Activated CD4-positive, alpha-beta memory T cell treated with anti-CD3 and anti-CD28 coated beads for 36 hours (primary cell): ENCODE data around the gene NPAS2. TPM values are rescaled to one million over a fixed set of nuclear protein-coding genes. Genes with fewer than 3 reads are reported as not detected.

ENCODE experiments used
- CTCF ChIA-PET: fragments of 350-600 bp; sonication (Branson Sonifier 250); formaldehyde crosslinking; loops from one replicate; lab custom pipeline; 2021; ENCODE audit warnings: antibody characterized with exemption, inconsistent platforms; lab: Charles Lee
- POLR2A ChIA-PET: fragments of 350-600 bp; sonication (Branson Sonifier 250); formaldehyde crosslinking; loops from one replicate; lab custom pipeline; 2021; ENCODE audit warnings: antibody characterized with exemption; lab: Charles Lee
- DNase-seq: peaks from one replicate; pipeline ENCODE4 v3.0.0-alpha.2; 2020
- H3K27ac Mint-ChIP-seq: one replicate; pipeline ENCODE4 v1.8.0; 2021; ENCODE audit warnings: mixed read lengths
- H3K27me3 Mint-ChIP-seq: one replicate; pipeline ENCODE4 v1.8.0; 2021; ENCODE audit warnings: mixed read lengths
- H3K36me3 Mint-ChIP-seq: one replicate; pipeline ENCODE4 v1.8.0; 2021; ENCODE audit warnings: mixed read lengths
- H3K4me1 Mint-ChIP-seq: one replicate; pipeline ENCODE4 v1.8.0; 2021; ENCODE audit warnings: low read depth, mixed read lengths
- H3K4me3 Mint-ChIP-seq: one replicate; pipeline ENCODE4 v1.8.0; 2021; ENCODE audit warnings: mild to moderate bottlenecking, mixed read lengths
- H3K9me3 Mint-ChIP-seq: one replicate; pipeline ENCODE4 v1.8.0; 2021; ENCODE audit warnings: mixed read lengths
- intact Hi-C: fragments of 100-400 bp; cut with micrococcal nuclease; formaldehyde crosslinking; loops from one replicate; pipeline ENCODE4 v1.15.1; 2023
- total RNA-seq, 2 experiments: library from RNA; stranded (reverse); gene quantifications; one replicate each; pipeline ENCODE4 v1.2.3, GENCODE V29; 2021

NPAS2 gene
- total RNA-seq, 2 experiments from 2014 or later = 1.4 to 2.3 TPM

GRCh38 chr2:100814453-100814852 lies 5.5 kb upstream of the NPAS2 start:
- CTCF ChIA-PET = interaction anchor here (1.0 kb wide), 1 partner anchor 205 kb away, joined by 3 read pairs; no protein-coding TSS in a partner anchor
- H3K4me1 Mint-ChIP-seq = peaks cover 18% of the 10 kb centered on the region
- DNase-seq = no peak
- no peaks in the 10 kb centered on the region for H3K9me3 Mint-ChIP-seq
- peaks cover 17% of the 10 kb centered on the region for H3K27me3 Mint-ChIP-seq
- intact Hi-C loops = loop anchor here (10.0 kb wide), 3 partner anchors 60 to 230 kb away; no protein-coding TSS in a partner anchor
- no peak overlapping the region for H3K4me3 Mint-ChIP-seq
- POLR2A ChIA-PET = interaction anchor here (1.0 kb wide), 1 partner anchor 62 kb away, joined by 5 read pairs; no protein-coding TSS in a partner anchor
- H3K27ac Mint-ChIP-seq = no peak overlapping the region
- H3K36me3 Mint-ChIP-seq = no peaks in the 10 kb centered on the region

GRCh38 chr2:100817388-100817985 lies 2.5 kb upstream of the NPAS2 start:
- H3K27me3 Mint-ChIP-seq = peaks cover 26% of the 10 kb centered on the region
- ChIA-PET CTCF (no interaction called here), POLR2A (no interaction called here)
- H3K27ac Mint-ChIP-seq = no peak overlapping the region
- peaks cover 19% of the 10 kb centered on the region for H3K4me1 Mint-ChIP-seq
- no peak overlapping the region for H3K4me3 Mint-ChIP-seq
- no peaks in the 10 kb centered on the region for H3K9me3 Mint-ChIP-seq
- no peak for DNase-seq
- intact Hi-C loops = loop anchor here (10.0 kb wide), 3 partner anchors 63 to 233 kb away; no protein-coding TSS in a partner anchor
- no peaks in the 10 kb centered on the region for H3K36me3 Mint-ChIP-seq

- POLR2A ChIA-PET = no interaction called here
- Mint-ChIP-seq H3K4me1 (peaks cover 19% of the 10 kb centered on the region), H3K9me3 (no peaks in the 10 kb centered on the region), H3K4me3 (no peak overlapping the region), H3K27me3 (peaks cover 33% of the 10 kb centered on the region), H3K36me3 (no peaks in the 10 kb centered on the region), H3K27ac (no peak overlapping the region)
- CTCF ChIA-PET = interaction anchor here (1.2 kb wide), 1 partner anchor 208 kb away, joined by 3 read pairs; no protein-coding TSS in a partner anchor
- no peak for DNase-seq
- intact Hi-C loops = loop anchor here (10.0 kb wide), 3 partner anchors 63 to 233 kb away; no protein-coding TSS in a partner anchor
These were observed 1.8 kb upstream of the NPAS2 start for GRCh38 chr2:100818003-100818605.

GRCh38 chr2:100818606-100819369 lies 1.2 kb upstream of the NPAS2 start:
- Mint-ChIP-seq H3K36me3 (no peaks in the 10 kb centered on the region), H3K27ac (no peak overlapping the region), H3K9me3 (no peaks in the 10 kb centered on the region), H3K4me3 (peak overlapping the region; percentile 61), H3K4me1 (peaks cover 13% of the 10 kb centered on the region), H3K27me3 (peaks cover 38% of the 10 kb centered on the region)
- ChIA-PET CTCF (interaction anchor here (0.9 to 1.2 kb wide), 2 partner anchors 176 to 209 kb away, joined by 3 to 4 read pairs; no protein-coding TSS in a partner anchor), POLR2A (no interaction called here)
- intact Hi-C loops = loop anchor here (10.0 kb wide), 3 partner anchors 64 to 234 kb away; no protein-coding TSS in a partner anchor
- peak; percentile 21 for DNase-seq

- H3K27me3 Mint-ChIP-seq = peaks cover 41% of the 10 kb centered on the region
- no peak overlapping the region for H3K4me3 Mint-ChIP-seq
- H3K27ac Mint-ChIP-seq = no peak overlapping the region
- no peak for DNase-seq
- intact Hi-C loops = no loop called here
- POLR2A ChIA-PET = interaction anchor here (0.5 kb wide), 1 partner anchor 14 kb away, joined by 3 read pairs; no protein-coding TSS in a partner anchor
- no peaks in the 10 kb centered on the region for H3K9me3 Mint-ChIP-seq
- H3K4me1 Mint-ChIP-seq = peaks cover 4% of the 10 kb centered on the region
- no peaks in the 10 kb centered on the region for H3K36me3 Mint-ChIP-seq
- CTCF ChIA-PET = no interaction called here
These were observed 259 bp downstream of the NPAS2 start for GRCh38 chr2:100820273-100820522.

GRCh38 chr2:100820523-100821254 lies 750 bp downstream of the NPAS2 start:
- intact Hi-C loops = no loop called here
- Mint-ChIP-seq H3K4me1 (peaks cover 4% of the 10 kb centered on the region), H3K27me3 (peaks cover 41% of the 10 kb centered on the region), H3K27ac (no peak overlapping the region), H3K4me3 (peak overlapping the region; percentile 44), H3K9me3 (no peaks in the 10 kb centered on the region), H3K36me3 (no peaks in the 10 kb centered on the region)
- ChIA-PET CTCF (no interaction called here), POLR2A (interaction anchor here (0.5 kb wide), 1 partner anchor 14 kb away, joined by 3 read pairs; no protein-coding TSS in a partner anchor)
- no peak for DNase-seq

GRCh38 chr2:100821255-100821910 lies 1.4 kb downstream of the NPAS2 start:
- no peak overlapping the region for H3K27ac Mint-ChIP-seq
- intact Hi-C loops = no loop called here
- H3K4me1 Mint-ChIP-seq = peaks cover 4% of the 10 kb centered on the region
- no peaks in the 10 kb centered on the region for H3K9me3 Mint-ChIP-seq
- ChIA-PET CTCF (no interaction called here), POLR2A (no interaction called here)
- peak overlapping the region; percentile 44 for H3K4me3 Mint-ChIP-seq
- peaks cover 38% of the 10 kb centered on the region for H3K27me3 Mint-ChIP-seq
- no peaks in the 10 kb centered on the region for H3K36me3 Mint-ChIP-seq
- no peak for DNase-seq

- Mint-ChIP-seq H3K4me3 (no peak overlapping the region), H3K36me3 (no peaks in the 10 kb centered on the region), H3K4me1 (peaks cover 4% of the 10 kb centered on the region), H3K27me3 (peaks cover 38% of the 10 kb centered on the region), H3K27ac (no peak overlapping the region), H3K9me3 (no peaks in the 10 kb centered on the region)
- CTCF ChIA-PET = no interaction called here
- no peak for DNase-seq
- POLR2A ChIA-PET = no interaction called here
- intact Hi-C loops = no loop called here
These were observed 1.9 kb downstream of the NPAS2 start for GRCh38 chr2:100821911-100822265.

- Mint-ChIP-seq H3K36me3 (no peaks in the 10 kb centered on the region), H3K4me1 (peaks cover 4% of the 10 kb centered on the region), H3K27me3 (peaks cover 35% of the 10 kb centered on the region), H3K9me3 (peaks cover 1% of the 10 kb centered on the region), H3K27ac (no peak overlapping the region), H3K4me3 (no peak overlapping the region)
- POLR2A ChIA-PET = no interaction called here
- intact Hi-C loops = no loop called here
- CTCF ChIA-PET = no interaction called here
- no peak for DNase-seq
These were observed 2.8 kb downstream of the NPAS2 start for GRCh38 chr2:100822587-100823248.

GRCh38 chr2:100823665-100824438 lies 3.9 kb downstream of the NPAS2 start:
- H3K36me3 Mint-ChIP-seq = no peaks in the 10 kb centered on the region
- ChIA-PET POLR2A (no interaction called here), CTCF (no interaction called here)
- no peak overlapping the region for H3K4me3 Mint-ChIP-seq
- H3K9me3 Mint-ChIP-seq = peaks cover 12% of the 10 kb centered on the region
- intact Hi-C loops = no loop called here
- peaks cover 32% of the 10 kb centered on the region for H3K27me3 Mint-ChIP-seq
- peaks cover 4% of the 10 kb centered on the region for H3K4me1 Mint-ChIP-seq
- H3K27ac Mint-ChIP-seq = no peak overlapping the region
- DNase-seq = no peak
